Stimulated activated CD4-positive, alpha-beta T cell treated with anti-CD3 and anti-CD28 coated beads, Interleukin-4, amount 100 ng/mL, for 4 hours (primary cell): ENCODE measurements around the gene PRR16.
"Not testable (repeated sequence)": the region's sequence is repeated elsewhere in the genome, so short reads cannot be mapped to it uniquely, and the experiment has no call there.

Source experiments
- DNase-seq, 2 experiments: peaks; one replicate each; pipeline ENCODE4 v3.0.0-alpha.2; 2020

The PRR16 gene

GRCh38 chr5:120677481-120677880 is 213.4 kb downstream of the PRR16 start:
- DNase-seq: no peak

DNA sequence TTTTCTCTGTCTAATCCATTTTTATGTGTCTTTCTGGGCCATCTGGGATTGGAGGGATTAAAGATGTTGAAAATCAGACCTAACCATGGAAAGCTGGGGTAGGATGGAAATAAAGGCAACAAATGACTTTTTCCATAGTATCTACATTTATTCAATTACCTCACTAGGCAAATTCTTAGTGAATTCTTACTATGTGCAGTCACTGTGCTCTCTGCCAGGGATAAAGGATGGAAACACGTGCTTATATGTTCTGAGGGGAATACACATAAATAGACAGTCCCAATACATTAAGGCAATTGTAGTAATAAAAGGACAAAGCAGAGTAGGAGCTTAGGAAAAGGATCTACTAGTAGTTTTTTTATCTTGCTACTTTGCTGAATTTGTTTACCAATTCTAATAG is 214.2 kb downstream of the PRR16 start:
- no peak for DNase-seq

DNA sequence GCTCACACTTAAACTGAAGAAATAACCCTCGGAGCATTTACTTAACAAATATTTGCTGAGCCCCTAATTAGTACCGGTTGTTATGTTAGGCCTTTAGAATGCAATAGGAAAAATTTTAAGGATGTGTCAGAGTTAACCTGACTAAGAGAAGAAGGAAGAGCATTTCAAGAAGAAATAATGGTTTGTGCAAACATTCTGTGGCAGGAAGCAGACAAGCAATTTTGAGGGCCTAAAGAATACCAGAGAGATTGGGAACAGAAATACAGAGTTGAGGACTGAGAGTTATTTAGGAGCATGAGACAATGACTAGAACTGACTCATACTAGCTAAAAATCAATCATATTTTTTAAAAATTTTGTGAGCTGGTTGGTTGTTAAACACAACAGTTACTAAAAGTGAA is 218.8 kb downstream of the PRR16 start:
- DNase-seq: no peak

- DNase-seq: no peak
Measured at GRCh38 chr5:120683580-120683979, 219.5 kb downstream of the PRR16 start.

DNA sequence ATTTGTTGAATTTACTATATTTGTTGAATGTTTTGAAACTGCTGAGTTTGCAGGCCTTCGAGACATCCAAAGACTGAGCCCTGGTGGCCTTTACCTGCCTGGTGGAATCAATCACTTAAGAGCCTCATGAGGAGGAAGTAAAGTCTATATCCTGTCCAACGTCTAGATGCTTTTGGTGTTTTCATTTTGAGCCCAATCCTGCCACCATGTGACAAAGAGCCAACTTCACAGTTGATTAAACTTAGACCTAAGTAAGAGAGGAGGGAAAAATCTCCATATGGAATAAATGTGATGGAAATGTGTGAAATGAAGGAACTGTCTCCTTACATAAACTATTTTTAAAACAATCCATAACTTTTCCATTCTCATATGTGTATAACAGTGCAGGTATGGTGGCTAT is 220.1 kb downstream of the PRR16 start:
- no peak for DNase-seq

- DNase-seq: no peak
Measured at GRCh38 chr5:120684749-120685415, 220.8 kb downstream of the PRR16 start.

DNA sequence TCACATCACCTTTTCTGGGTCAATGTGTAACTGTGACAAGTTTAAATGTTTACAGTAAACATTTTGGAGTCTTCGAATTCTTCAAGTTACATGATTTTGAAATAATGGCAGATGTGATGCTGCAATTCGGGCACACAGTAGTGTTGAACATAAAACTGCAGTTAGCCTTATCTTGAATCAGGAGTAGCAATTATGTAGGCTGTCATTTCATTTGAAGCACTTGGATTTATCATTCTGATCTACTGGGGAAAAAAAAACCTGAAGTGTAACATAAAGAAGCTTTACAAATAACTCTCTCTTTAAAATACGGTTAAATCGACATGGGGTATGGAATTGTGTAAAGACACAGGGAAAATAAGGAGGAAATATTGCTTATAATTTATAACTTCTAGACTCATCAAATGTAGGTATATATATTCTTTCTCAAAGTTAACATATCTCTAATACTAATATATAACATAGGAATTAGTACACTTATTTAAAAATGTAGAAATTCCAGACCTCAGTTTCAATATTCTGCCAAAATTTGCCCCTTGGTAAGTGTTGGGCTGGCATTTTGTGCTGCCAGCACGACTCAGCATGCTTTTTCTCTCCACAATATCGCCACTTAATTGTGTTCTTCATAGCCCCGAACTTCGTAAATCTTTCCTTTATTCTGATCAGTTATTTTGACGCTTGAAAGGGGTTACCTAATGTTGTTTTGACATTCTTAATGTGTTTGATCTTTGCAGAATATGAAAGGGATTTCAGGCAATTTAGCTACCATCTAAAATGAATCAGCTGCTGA is 226.7 kb downstream of the PRR16 start:
- no peak for DNase-seq

DNA sequence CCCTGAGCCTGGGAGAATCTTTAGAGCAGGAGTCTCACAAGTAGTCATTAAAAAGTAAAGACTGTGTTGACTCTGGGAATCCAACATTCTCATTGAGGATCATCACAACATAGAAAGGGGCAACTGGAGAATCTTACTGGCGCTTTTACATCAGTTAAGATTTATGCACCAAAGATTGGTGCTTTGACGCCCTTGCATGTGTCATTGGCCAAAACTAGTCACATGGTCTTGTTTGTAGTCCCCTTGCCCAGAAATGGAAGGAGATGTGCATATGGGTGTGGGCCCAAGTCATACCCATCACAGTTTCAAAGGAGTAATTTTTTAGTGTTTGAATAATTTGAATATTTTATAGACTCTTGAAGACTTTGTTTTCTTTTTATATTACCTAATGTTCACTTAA is 228.2 kb downstream of the PRR16 start:
- no peak for DNase-seq

DNA sequence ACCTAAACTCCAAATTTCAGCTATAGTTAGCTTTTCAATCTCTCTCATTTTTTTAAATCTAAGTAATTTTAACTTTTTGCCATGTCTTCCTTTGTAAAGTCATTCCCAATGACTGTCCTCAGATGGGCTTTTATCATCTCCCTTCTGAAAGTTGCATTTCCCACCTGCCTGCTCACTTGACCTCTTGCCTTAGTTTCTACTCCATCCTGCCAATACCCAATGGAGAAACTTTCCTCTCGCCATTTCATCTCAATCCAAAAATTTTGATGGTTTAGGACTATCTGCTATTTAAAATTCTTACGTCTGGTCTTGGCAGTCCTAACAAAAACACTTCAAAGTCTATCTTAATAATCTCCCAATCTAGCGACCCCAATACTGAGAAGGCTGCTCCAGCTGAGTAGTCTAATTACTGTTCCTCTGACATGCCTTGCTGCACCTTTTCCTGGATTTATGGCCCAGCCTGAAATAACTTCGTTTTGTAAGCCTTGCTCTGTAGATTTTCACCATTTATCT is 231.3 kb downstream of the PRR16 start:
- no peak for DNase-seq

GRCh38 chr5:120697147-120697546 is 233.0 kb downstream of the PRR16 start:
- DNase-seq: no peak

GRCh38 chr5:120697670-120698327 is 233.7 kb downstream of the PRR16 start:
- not testable (repeated sequence) for DNase-seq

GRCh38 chr5:120700653-120701052 is 236.6 kb downstream of the PRR16 start:
- not testable (repeated sequence) for DNase-seq

- DNase-seq: not testable (repeated sequence)
Measured at GRCh38 chr5:120702817-120703538, 238.9 kb downstream of the PRR16 start.

DNA sequence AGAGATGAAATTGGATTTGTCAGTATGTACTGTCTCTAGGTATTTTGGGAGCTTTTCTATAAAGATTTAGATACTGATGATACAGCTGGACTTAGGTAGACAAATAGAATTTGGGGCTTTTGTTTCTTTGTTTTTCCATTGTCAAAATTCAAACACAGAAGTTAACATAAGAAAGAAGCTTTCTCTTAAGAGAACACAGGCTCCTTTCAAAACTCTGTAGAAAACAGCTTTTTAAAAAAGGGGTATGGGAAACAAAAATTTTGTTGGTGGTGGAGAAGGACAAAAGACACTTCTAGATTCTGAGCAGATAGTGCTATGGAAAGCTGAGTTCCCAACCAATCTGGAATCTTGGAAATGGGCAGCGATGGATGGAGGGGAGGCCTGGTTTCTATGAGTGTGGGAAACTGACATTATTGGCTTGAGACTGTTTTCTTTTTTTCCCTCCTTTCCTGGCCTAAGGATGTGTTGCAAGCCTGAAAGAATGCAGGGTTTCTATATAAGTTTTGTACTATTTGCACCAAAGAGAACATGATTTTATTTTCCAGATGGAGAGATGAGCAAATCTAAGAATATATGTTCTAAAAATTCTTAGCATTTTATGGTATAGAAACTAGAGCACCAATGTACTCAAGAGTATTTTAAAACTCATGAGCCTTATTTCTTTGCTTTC is 240.0 kb downstream of the PRR16 start:
- DNase-seq: no peak

DNA sequence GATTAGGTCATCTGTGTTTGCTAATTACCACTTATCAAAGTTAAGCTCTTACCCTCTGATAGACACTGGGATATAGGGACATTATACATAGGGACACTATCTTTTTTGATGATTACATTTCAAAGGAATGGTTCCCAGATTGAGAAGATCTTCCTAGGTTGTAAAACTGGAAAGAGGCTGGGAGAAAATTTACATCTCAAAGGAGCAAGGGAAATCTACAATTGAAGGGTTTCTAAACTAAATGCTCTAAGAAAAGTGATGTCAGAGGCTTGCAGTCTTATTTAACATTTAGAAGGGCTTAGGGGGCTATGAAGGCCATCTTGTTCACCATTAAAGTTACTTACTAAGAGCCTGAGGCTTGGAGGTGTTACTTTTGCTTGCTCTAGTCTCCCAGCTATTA is 242.8 kb downstream of the PRR16 start:
- no peak for DNase-seq

DNA sequence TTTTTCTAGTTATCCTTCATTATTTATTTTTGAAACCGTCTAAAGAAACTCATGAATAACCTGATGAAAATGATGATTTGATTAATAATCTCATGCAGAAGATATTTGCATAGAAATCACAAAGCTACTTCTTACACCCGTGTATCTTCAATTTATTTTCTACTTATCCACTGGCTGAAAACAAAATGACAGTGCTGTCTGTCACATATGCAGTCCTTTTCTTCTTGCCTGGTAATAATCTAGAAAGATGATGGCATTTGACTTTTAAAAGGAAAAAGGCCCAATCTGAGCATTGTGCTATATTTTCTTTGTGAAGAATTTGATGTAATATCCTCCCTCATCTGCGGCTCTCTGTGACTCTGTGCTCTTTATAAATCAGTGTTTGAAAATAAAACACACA is 253.3 kb downstream of the PRR16 start:
- no peak for DNase-seq

GRCh38 chr5:120730214-120730613 is 266.1 kb downstream of the PRR16 start:
- no peak for DNase-seq

DNA sequence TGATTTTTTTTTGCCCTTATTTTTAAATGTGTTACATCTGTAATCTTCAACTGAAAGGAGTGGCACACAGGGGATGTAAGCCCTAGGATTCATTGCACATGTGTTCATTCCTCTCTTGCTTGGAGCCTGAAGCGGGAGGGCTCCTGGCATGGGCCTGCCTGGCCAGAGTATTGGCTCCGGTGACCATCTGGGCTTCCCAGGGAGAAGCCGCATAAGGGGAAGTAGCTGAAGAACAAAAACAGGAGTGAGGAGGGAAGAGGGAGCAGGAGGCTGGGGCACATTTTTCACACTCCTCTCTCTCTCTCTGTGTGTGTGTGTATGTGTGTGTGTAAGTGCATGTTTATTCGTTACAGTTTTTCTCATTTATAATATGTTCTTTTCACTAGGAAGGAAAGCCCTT is 269.9 kb downstream of the PRR16 start:
- no peak for DNase-seq

- DNase-seq: no peak
Measured at GRCh38 chr5:120735076-120735475, 271.0 kb downstream of the PRR16 start.
